ENCODE data around the gene FBXO22.
"Not testable (repeated sequence)": the region's sequence is repeated elsewhere in the genome, so short reads cannot be mapped to it uniquely, and the experiment has no call there.

The FBXO22 gene

DNA sequence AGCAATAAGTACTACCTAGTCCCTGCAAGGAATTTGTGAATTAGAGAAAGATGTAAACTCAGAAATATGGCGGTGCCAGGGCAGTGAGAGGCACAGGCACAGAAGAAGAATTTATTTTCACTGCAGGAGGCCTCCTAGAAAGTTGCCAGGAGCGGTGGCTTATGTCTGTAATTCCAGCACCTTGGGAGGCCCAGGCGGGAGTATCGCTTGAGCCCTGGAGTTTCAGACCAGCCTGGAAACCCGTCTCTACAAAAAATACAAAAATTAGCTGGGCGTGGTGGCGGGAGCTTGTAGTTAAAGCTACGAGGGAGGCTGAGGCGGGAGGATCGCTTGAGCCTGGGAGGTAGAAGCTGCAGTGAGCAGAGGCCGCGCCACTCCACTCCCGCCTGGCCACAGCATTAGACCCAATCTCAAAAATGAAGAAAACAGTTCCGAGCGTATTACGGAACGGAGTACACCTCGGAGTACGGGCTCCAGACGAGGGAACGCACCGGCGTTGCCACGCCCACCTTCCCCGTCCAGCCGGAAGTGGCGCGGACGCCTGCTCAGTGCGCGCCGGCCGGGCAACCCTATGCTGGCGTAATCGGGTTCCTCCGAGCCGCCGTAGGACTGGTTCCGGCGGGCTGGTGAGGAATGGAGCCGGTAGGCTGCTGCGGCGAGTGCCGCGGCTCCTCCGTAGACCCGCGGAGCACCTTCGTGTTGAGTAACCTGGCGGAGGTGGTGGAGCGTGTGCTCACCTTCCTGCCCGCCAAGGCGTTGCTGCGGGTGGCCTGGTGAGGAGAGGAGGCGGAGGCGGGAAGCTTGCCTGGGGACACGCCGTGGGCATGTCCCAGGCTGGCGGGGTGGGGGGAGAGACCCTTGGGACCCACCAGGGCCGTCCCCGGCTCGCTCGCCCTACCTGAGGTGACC is at the start of gene FBXO22:
FBXO22 (plus strand) TSS at position 548 of the 909 bp plus-strand sequence; CDS start at position 634, 86 bp downstream.
- H3K27me3 Mint-ChIP-seq: no peaks in the 10 kb centered on the region
- H3K36me3 Mint-ChIP-seq (ENCODE audit: low read depth): peaks cover 24% of the 10 kb centered on the region
- peak; percentile 99 for ATAC-seq
- H3K4me1 Mint-ChIP-seq: peaks cover 40% of the 10 kb centered on the region
- H3K9me3 Mint-ChIP-seq: no peaks in the 10 kb centered on the region
- H3K27ac Mint-ChIP-seq: peak within 1 kb of the TSS; percentile 94
- peak; percentile 93 for DNase-seq
- H3K4me3 Mint-ChIP-seq: peak within 1 kb of the TSS; percentile 100

DNA sequence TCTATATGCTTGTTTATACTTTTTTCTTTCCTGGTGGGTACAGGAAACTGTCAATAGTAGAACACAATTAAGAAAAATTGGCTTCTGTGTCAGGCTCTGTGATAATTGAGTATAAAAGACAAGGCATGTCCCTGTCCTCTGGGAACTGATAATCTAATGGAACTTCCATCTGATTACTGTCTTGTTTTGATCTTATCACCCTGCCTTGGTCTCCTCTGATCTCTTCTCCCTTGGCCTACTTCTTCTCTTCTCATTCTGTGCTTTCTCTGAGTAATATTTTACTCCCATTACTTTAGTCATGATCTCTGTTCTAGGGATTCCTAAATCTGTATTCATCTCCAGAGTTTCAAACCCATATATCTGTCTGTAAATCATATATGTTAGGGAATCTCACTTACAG is 45.8 kb upstream of the FBXO22 start:
- Mint-ChIP-seq H3K4me1 (peaks cover 7% of the 10 kb centered on the region), H3K9me3 (no peaks in the 10 kb centered on the region), H3K27ac (no peak overlapping the region), H3K36me3 (ENCODE audit: low read depth) (peaks cover 18% of the 10 kb centered on the region), H3K4me3 (no peak overlapping the region), H3K27me3 (no peaks in the 10 kb centered on the region)
- ATAC-seq (no peak), DNase-seq (no peak)

DNA sequence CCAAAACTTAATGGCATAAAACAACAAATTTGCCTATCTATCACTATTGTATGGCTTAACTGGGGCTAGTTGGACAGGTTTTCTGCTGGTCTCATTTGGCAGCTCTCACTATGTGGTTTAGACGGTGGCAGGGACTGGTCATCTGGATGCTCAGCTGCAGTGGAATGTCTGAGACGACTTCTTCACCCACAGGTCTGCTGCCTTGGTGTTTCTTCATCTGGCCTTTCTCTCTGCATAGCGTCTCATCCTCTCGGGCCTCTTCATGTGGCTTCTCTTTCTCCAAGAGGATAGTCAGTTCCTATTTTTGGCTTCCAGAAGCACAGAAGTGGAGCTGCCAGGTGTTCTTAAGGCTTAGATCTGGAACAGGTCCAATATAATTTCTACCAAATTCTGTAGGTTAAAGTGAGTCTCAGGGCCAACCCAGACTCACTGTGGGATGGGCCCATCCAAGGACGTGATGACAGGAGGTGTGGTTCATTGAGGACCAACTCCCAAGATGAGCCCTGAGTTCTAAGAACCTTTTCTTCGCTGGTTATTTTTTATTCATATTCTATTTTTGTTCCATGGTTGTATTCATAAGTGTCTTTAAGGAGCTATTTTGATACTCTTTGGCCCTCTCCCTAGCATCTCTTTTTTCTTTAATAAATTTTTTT is 41.8 kb upstream of the FBXO22 start:
- Mint-ChIP-seq H3K4me3 (no peak overlapping the region), H3K27ac (no peak overlapping the region), H3K4me1 (peaks cover 13% of the 10 kb centered on the region), H3K9me3 (no peaks in the 10 kb centered on the region), H3K27me3 (no peaks in the 10 kb centered on the region), H3K36me3 (ENCODE audit: low read depth) (peaks cover 24% of the 10 kb centered on the region)
- no peak for DNase-seq
- no peak for ATAC-seq

DNA sequence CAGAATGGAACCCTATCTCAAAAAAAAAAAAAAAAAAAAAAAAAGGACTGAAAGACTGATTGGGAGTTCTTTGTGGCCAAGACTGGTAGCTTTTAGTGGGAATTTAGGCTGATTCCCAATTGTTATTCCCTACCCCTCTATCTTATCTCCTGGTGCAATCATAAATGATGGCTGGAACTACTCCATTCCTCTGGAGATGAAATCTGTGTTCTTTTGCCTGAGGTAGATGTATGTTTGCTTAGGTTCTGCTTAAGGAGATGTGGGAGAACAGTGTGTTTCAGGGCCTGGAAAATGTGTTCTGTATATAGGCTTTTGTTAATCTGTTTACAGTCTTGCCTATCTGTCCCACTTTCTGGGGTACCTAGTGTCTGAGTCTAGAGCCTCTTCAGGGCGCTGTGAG is 40.9 kb upstream of the FBXO22 start:
- H3K36me3 Mint-ChIP-seq (ENCODE audit: low read depth): peaks cover 24% of the 10 kb centered on the region
- no peak overlapping the region for H3K27ac Mint-ChIP-seq
- no peak for DNase-seq
- H3K27me3 Mint-ChIP-seq: no peaks in the 10 kb centered on the region
- H3K4me3 Mint-ChIP-seq: no peak overlapping the region
- H3K4me1 Mint-ChIP-seq: peaks cover 21% of the 10 kb centered on the region
- no peaks in the 10 kb centered on the region for H3K9me3 Mint-ChIP-seq
- ATAC-seq: no peak

DNA sequence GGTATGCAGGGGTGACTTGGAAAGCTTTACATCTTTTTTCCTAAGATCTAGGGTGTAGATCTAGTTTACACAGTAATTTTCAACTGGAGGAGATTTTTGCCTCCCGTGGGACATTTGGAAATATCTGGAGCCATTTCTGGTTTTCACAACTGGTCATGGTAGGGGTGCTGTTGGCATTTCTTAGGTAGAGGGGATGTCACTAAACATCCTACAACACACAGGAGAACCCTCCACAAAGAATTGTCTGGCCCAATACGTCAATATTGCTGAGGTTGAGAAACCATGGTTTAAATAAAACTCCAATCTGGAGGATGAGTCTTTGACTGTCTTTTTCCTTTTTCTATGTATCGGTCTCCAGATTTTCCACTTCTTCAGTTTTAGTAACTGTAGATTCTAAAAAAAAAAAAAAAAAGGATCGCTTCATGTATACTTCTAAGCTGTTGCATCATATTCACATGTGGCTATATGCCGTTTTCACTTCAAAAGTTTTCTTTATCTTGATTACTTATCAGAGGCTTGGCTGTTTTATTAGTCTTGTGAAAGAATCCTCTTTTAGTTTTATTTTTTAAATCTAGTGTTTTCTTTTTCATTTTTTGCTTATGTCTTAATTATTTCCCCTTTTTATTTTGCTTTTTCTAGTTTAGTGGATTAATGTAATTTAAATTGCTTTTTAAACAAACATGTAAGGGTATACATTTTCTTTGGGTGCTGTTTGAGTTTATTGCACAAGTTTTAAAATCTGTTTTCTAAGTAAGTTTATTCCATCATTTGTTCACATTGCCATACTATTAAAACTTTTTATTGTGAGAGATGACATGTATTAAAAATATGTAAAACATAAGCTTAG is 39.2 kb upstream of the FBXO22 start:
- no peak overlapping the region for H3K27ac Mint-ChIP-seq
- no peak for DNase-seq
- H3K36me3 Mint-ChIP-seq (ENCODE audit: low read depth): peaks cover 23% of the 10 kb centered on the region
- H3K9me3 Mint-ChIP-seq: no peaks in the 10 kb centered on the region
- H3K4me1 Mint-ChIP-seq: peaks cover 29% of the 10 kb centered on the region
- H3K27me3 Mint-ChIP-seq: no peaks in the 10 kb centered on the region
- no peak overlapping the region for H3K4me3 Mint-ChIP-seq
- no peak for ATAC-seq

DNA sequence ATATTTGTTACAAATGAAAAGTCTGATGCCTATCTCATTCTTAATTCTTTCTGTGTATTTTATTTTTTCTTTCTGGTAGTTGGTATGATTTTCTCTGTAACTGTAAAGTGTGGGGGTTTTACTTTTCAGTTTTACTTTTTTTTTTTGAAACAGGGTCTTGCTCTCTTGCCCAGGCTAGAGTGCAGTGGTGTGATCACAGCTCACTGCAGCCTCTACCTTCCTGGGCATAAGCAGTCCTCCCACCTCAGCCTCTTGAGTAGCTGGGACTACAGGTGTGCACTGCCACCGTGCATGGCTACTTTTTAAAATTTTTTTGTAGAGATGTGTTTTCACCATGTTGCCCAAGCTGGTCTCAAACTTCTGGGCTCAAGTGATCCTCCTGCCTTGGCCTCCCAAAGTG is 37.6 kb upstream of the FBXO22 start:
- H3K9me3 Mint-ChIP-seq, H3K27ac Mint-ChIP-seq, H3K27me3 Mint-ChIP-seq, H3K4me3 Mint-ChIP-seq, DNase-seq, ATAC-seq: not testable (repeated sequence)
- H3K36me3 Mint-ChIP-seq (ENCODE audit: low read depth): peaks cover 24% of the 10 kb centered on the region
- peaks cover 29% of the 10 kb centered on the region for H3K4me1 Mint-ChIP-seq

DNA sequence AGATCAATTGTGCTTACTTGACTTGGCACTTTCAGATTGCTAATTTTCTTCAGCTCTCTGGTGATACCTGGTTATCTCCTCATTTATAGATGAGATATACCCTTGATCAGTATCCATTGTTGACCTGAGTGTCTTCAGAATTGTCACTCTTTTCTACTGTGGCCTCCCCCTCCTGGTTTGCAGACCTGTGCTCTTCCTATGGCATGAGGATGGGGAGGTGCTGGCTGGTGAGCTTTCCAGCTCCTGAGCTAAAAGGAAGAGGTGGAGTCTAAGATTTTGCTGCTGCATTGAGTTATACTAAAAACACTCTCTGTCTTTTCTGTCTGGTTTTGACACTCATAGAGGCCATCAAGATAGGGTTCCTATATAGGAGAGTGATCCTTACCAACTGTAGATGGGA is 36.8 kb upstream of the FBXO22 start:
- Mint-ChIP-seq H3K36me3 (ENCODE audit: low read depth) (peaks cover 21% of the 10 kb centered on the region), H3K9me3 (no peaks in the 10 kb centered on the region), H3K4me1 (peaks cover 29% of the 10 kb centered on the region), H3K4me3 (no peak overlapping the region), H3K27me3 (no peaks in the 10 kb centered on the region), H3K27ac (peak overlapping the region; percentile 17)
- no peak for ATAC-seq
- DNase-seq: no peak

DNA sequence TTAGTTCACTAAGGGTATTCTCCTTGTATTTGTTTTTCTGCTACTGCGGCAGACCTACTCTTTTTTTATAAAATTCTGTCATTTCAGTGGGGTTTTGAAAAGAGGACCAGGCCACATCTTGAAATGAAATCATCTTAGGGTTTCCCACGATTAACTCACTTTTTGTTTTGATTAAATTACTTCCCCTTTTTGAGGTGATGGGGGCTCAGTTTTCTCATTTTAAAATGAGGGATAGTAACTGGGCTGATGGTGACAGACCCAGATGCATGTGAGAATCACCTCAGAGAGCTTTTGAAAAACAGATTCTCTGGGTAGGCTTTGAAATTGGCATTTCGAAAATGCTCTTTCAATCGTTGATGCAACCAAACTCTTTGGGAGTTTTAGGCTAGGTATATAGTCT is 36.2 kb upstream of the FBXO22 start:
- Mint-ChIP-seq H3K27me3 (no peaks in the 10 kb centered on the region), H3K4me3 (peak overlapping the region; percentile 12), H3K36me3 (ENCODE audit: low read depth) (peaks cover 18% of the 10 kb centered on the region), H3K9me3 (no peaks in the 10 kb centered on the region), H3K4me1 (peaks cover 29% of the 10 kb centered on the region), H3K27ac (peak overlapping the region; percentile 25)
- ATAC-seq: no peak
- DNase-seq: no peak

DNA sequence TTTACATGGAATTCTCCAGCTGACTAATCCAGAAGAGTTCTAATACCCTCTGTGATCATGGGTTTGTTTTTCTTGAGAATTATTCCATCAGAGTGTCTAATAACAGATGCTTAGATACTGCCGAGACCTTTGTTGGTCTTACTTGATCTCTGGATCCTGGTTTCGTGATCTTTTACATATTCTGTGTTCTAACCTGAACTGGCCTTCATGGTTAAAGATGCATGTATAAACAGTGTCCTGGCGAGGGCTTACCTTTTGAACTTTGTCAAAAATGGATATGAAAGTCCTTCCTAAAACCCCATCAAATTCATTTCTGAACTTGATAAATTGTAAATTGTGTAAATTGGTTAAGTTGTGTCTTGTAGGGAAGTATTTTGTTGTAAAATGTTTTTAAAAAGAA is 35.7 kb upstream of the FBXO22 start:
- Mint-ChIP-seq H3K36me3 (ENCODE audit: low read depth) (peaks cover 15% of the 10 kb centered on the region), H3K27me3 (no peaks in the 10 kb centered on the region)

DNA sequence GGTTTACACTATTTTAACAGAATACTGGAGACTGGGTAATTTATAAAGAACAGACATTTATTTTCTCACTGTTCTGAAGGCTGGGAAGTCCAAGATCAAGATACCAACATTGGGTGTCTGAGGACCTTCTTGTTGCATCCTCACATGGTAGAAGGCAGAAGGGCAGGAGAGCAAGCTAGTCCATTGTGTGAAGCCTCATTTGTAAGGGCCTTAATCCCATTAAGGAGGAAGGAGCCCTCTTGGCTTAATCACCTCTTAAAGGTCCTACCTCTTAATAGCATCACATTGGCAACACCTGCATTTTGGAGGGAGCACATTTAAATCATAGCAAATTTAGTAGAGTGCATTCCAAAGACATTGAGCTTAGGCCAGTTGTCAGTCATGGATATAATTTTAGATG is 34.2 kb upstream of the FBXO22 start:
- peaks cover 23% of the 10 kb centered on the region for H3K4me1 Mint-ChIP-seq
- H3K9me3 Mint-ChIP-seq: no peaks in the 10 kb centered on the region
- no peak for ATAC-seq
- no peak overlapping the region for H3K4me3 Mint-ChIP-seq
- no peak for DNase-seq
- H3K27ac Mint-ChIP-seq: no peak overlapping the region
- peaks cover 17% of the 10 kb centered on the region for H3K36me3 Mint-ChIP-seq (ENCODE audit: low read depth)
- H3K27me3 Mint-ChIP-seq: no peaks in the 10 kb centered on the region

More for the DNA sequence above, 35.7 kb upstream of the FBXO22 start:
- peaks cover 29% of the 10 kb centered on the region for H3K4me1 Mint-ChIP-seq
- no peaks in the 10 kb centered on the region for H3K9me3 Mint-ChIP-seq
- ATAC-seq (no peak), DNase-seq (no peak)
- no peak overlapping the region for H3K4me3 Mint-ChIP-seq
- H3K27ac Mint-ChIP-seq: no peak overlapping the region

DNA sequence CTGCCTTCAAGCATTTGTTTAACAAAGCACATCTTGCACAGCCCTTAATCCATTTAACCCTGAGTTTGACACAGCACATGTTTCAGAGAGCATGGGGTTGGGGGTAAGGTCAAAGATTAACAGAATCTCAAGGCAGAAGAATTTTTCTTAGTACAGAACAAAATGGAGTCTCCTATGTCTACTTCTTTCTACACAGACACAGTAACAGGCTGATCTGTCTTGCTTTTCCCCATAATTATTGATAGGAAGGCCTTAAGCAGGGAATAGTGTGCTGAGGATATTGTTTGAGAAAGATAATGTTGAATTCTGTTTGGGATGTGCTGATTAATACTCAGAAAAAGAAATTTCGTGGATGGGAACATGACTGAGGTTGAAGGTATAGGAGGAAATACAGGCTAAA is 32.1 kb upstream of the FBXO22 start:
- peaks cover 23% of the 10 kb centered on the region for H3K36me3 Mint-ChIP-seq (ENCODE audit: low read depth)
- not testable (repeated sequence) for DNase-seq, H3K4me3 Mint-ChIP-seq, H3K9me3 Mint-ChIP-seq, H3K27ac Mint-ChIP-seq, ATAC-seq, H3K27me3 Mint-ChIP-seq
- H3K4me1 Mint-ChIP-seq: peaks cover 17% of the 10 kb centered on the region

DNA sequence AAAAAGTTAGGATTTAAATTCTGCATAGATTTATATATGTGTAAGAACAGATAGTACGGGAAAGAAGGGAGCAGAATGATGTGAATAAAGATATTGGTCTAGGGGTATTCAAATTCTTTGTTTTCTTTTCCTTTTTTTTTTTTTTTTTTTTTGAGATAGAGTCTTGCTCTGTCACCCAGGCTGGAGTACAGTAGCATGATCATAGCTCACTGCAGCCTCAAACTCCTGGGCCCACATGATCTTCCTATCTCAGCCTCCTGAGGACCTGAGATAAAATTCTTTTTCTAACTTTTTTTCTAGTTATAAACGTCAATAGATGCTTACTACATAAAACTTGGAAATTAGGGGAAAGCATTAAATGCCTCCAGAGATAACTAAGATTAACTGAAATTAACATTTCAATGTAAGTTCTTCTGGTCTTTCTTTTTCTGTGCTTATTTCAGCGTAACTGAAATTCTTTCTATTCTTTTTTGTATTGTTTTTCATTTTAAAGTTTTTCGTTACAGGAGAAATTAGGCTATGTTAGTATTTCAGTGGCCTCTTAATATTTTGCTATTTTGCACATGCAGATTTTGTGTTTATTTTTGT is 31.2 kb upstream of the FBXO22 start:
- peaks cover 25% of the 10 kb centered on the region for H3K36me3 Mint-ChIP-seq (ENCODE audit: low read depth)
- no peak overlapping the region for H3K27ac Mint-ChIP-seq
- ATAC-seq: no peak

DNA sequence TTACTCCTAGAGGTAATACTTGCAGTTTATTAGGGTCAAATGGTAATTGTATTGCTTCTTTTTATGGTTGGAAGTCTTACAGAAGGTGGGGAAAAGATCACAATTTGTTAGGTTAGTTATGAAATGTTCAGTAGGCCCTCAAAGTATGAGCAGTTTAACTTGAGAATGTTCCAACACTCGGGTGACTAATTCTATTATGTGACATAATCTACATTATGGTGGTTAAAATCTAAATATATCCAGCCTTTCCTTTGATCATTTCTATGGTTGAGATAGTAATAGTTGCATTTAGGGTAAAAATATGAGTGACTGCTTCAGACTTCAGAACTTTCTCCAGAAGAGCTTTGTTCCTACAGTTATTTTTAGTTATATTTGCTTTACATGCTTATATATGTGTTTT is 19.6 kb upstream of the FBXO22 start:
- no peak for ATAC-seq
- H3K27me3 Mint-ChIP-seq: no peaks in the 10 kb centered on the region

More for the DNA sequence above, 31.2 kb upstream of the FBXO22 start:
- H3K4me1 Mint-ChIP-seq: peaks cover 10% of the 10 kb centered on the region
- no peak for DNase-seq
- H3K9me3 Mint-ChIP-seq: no peaks in the 10 kb centered on the region
- H3K4me3 Mint-ChIP-seq: no peak overlapping the region
- H3K27me3 Mint-ChIP-seq: no peaks in the 10 kb centered on the region

DNA sequence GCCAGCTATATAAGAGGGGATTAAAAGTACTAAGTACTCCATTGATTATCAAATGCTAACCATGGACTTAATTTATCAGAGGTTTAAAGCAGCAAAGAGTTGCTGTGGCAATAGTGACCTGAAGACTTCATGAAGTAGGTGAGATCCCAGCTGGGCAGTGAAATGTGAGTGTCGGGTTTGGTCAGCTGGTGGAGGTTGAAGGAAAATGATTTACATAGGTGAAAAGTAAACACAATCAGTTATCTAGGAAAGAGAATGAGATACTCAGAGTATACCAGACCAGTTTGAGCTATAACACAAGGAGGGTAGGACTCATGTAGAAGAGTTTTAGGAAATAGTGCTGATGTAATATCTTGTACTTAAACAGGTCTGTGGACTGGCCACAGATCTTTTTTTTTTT is 16.5 kb upstream of the FBXO22 start:
- Mint-ChIP-seq H3K4me3 (no peak overlapping the region), H3K4me1 (peaks cover 12% of the 10 kb centered on the region), H3K27ac (no peak overlapping the region), H3K9me3 (no peaks in the 10 kb centered on the region), H3K36me3 (ENCODE audit: low read depth) (peaks cover 8% of the 10 kb centered on the region), H3K27me3 (no peaks in the 10 kb centered on the region)
- no peak for DNase-seq
- ATAC-seq: no peak

More for the DNA sequence above, 19.6 kb upstream of the FBXO22 start:
- H3K9me3 Mint-ChIP-seq: no peaks in the 10 kb centered on the region
- no peak for DNase-seq
- no peak overlapping the region for H3K27ac Mint-ChIP-seq
- peaks cover 4% of the 10 kb centered on the region for H3K4me1 Mint-ChIP-seq
- no peak overlapping the region for H3K4me3 Mint-ChIP-seq
- H3K36me3 Mint-ChIP-seq (ENCODE audit: low read depth): peaks cover 10% of the 10 kb centered on the region

Measured in activated naive CD8-positive, alpha-beta T cell treated with anti-CD3 and anti-CD28 coated beads, Interleukin-2, amount 50 U/mL, for 24 hours (primary cell).